Endothelial cell of umbilical vein (primary cell): ENCODE data around the gene SETDB1. TPM values are rescaled to one million over a fixed set of nuclear protein-coding genes. Genes with fewer than 3 reads are reported as not detected.

Experiments used
- BruUV-seq: library from RNA; stranded (reverse); fragments of 400-500 nt; replicated peaks from 2 replicates; lab custom pipeline; 2021; lab: Mats Ljungman, UMichigan
- CTCF ChIA-PET: fragments of 300-600, 350-600 bp; sonication (Branson Sonifier 250); formaldehyde crosslinking; loops from one replicate; lab custom pipeline; 2021; ENCODE audit warnings: antibody characterized with exemption, inconsistent platforms; lab: Charles Lee
- POLR2A ChIA-PET: fragments of 300-600, 350-600 bp; sonication (Branson Sonifier 250); formaldehyde crosslinking; loops from one replicate; lab custom pipeline; 2021; ENCODE audit warnings: antibody characterized with exemption, inconsistent platforms; lab: Charles Lee
- DNase-seq: peaks from one replicate; pipeline ENCODE4 v3.0.0-alpha.2; 2011; ENCODE audit warnings: low read depth, low spot score
- FAIRE-seq: peaks from 2 replicates; lab custom pipeline; 2011; peaks lifted over from hg19 to GRCh38; lab: Jason Lieb, UNC
- H2AFZ ChIP-seq: 2 replicates; pipeline ENCODE4 v1.6.0; 2012; ENCODE audit warnings: low read depth, low read length, control low read depth, inconsistent platforms
- H3K27ac ChIP-seq: 2 replicates; pipeline ENCODE4 v1.5.1; 2011; ENCODE audit warnings: low read depth, mild to moderate bottlenecking, control low read depth, low read length, moderate library complexity; ENCODE audit not compliant: insufficient read depth
- H3K27me3 ChIP-seq, 2 experiments: 2 replicates each; pipeline versions ENCODE4 v1.6.0 to v1.6.1; 2011; ENCODE audit warnings: low read length in 2 of 2, mixed read lengths in 1 of 2; ENCODE audit not compliant: control insufficient read depth in 2 of 2, insufficient read depth in 2 of 2
- H3K36me3 ChIP-seq, 2 experiments: 2 replicates in 1 of 2; 3 replicates in 1 of 2; pipeline ENCODE4 v1.5.1; 2011; ENCODE audit warnings: low read length in 2 of 2, mild to moderate bottlenecking in 1 of 2, moderate library complexity in 1 of 2; ENCODE audit not compliant: control insufficient read depth in 2 of 2, insufficient read depth in 2 of 2; ENCODE audit errors: extremely low read depth in 1 of 2
- H3K4me1 ChIP-seq: 3 replicates; pipeline ENCODE4 v1.5.1; 2011; ENCODE audit warnings: mild to moderate bottlenecking, low read length; ENCODE audit not compliant: control insufficient read depth, insufficient read depth; ENCODE audit errors: extremely low read depth
- H3K4me2 ChIP-seq: 2 replicates; pipeline ENCODE4 v1.6.1; 2011; ENCODE audit warnings: low read length, control low read depth, mixed read lengths; ENCODE audit not compliant: insufficient read depth
- H3K4me3 ChIP-seq, 3 experiments: fragments of 200-600 bp in 1 of 3; sonication (generic), shearing (Covaris generic) in 1 of 3; replicated peaks in 1 of 3; 2 replicates each; pipeline ENCODE4 v1.5.1; 2011 to 2016; ENCODE audit warnings: control low read depth in 3 of 3, low read length in 3 of 3, mild to moderate bottlenecking in 2 of 3, inconsistent platforms in 1 of 3, low read depth in 1 of 3, moderate library complexity in 1 of 3; ENCODE audit not compliant: insufficient read depth in 1 of 3
- H3K79me2 ChIP-seq: 2 replicates; pipeline ENCODE4 v1.6.0; 2012; ENCODE audit warnings: low read length, inconsistent platforms; ENCODE audit not compliant: control insufficient read depth, insufficient read depth
- H3K9ac ChIP-seq: replicated peaks from 2 replicates; pipeline ENCODE3; 2011; ENCODE audit warnings: low read length, control low read depth; ENCODE audit not compliant: insufficient read depth; ENCODE audit errors: extremely low read depth
- H3K9me1 ChIP-seq: replicated peaks from 3 replicates; pipeline ENCODE4 v1.6.0; 2011; ENCODE audit warnings: mild to moderate bottlenecking, low read length; ENCODE audit not compliant: control insufficient read depth, insufficient read depth; ENCODE audit errors: extremely low read depth
- H3K9me3 ChIP-seq: replicated peaks from 2 replicates; pipeline ENCODE4 v1.5.1; 2012; ENCODE audit warnings: low read length, inconsistent platforms; ENCODE audit not compliant: control insufficient read depth, insufficient read depth
- H4K20me1 ChIP-seq: replicated peaks from 2 replicates; pipeline ENCODE3; 2011; ENCODE audit warnings: mild to moderate bottlenecking, low read length; ENCODE audit not compliant: control insufficient read depth, insufficient read depth; ENCODE audit errors: extremely low read depth
- EZH2 ChIP-seq: IDR thresholded peaks from 2 replicates; pipeline ENCODE4 v1.6.1; 2012; ENCODE audit warnings: borderline replicate concordance, low read depth, mild to moderate bottlenecking, moderate library complexity, low read length, inconsistent platforms; ENCODE audit not compliant: severe bottlenecking
- FOS ChIP-seq: IDR thresholded peaks from 2 replicates; pipeline ENCODE4 v1.6.1; 2011; ENCODE audit warnings: mild to moderate bottlenecking, low read length, moderate library complexity, borderline replicate concordance; ENCODE audit not compliant: insufficient read depth
- GATA2 ChIP-seq: IDR thresholded peaks from 2 replicates; pipeline ENCODE4 v1.7.0; 2011; ENCODE audit warnings: low read depth, mild to moderate bottlenecking, moderate library complexity, mixed read lengths, low read length; ENCODE audit not compliant: insufficient read length, insufficient read depth
- JUN ChIP-seq: IDR thresholded peaks from 2 replicates; pipeline ENCODE4 v1.6.1; 2011; ENCODE audit warnings: borderline replicate concordance, low read depth; ENCODE audit not compliant: insufficient read length, insufficient read depth
- MAX ChIP-seq: IDR thresholded peaks from 2 replicates; pipeline ENCODE4 v1.6.1; 2011; ENCODE audit not compliant: insufficient read depth, insufficient read length
- MYC ChIP-seq: IDR thresholded peaks from one replicate; pipeline ENCODE4 v1.6.1; 2011; ENCODE audit warnings: mild to moderate bottlenecking, low read depth, low read length
- POLR2A ChIP-seq: IDR thresholded peaks from 2 replicates; pipeline ENCODE4 v1.6.1; 2012; ENCODE audit warnings: low read depth, mild to moderate bottlenecking, control low read depth, low read length
- POLR2AphosphoS5 ChIP-seq: IDR thresholded peaks from 2 replicates; pipeline ENCODE4 v1.6.1; 2012; ENCODE audit warnings: low read depth, mild to moderate bottlenecking, control low read depth, low read length, moderate library complexity; ENCODE audit not compliant: insufficient read depth
- dilution Hi-C: fragments of 300-500 bp; cut with MboI; formaldehyde crosslinking; loops from one replicate; pipeline ENCODE4 v1.15.0; 2019; ENCODE audit warnings: low sequenced_read_pairs; ENCODE audit not compliant: extremely low pct_ligation_motif_present
- intact Hi-C: fragments of 100-400 bp; cut with micrococcal nuclease; formaldehyde crosslinking; loops from one replicate; pipeline ENCODE4 v1.10.0; 2022
- polyA plus RNA-seq, 4 experiments: library from polyadenylated mRNA; depleted of rRNA in 3 of 4; stranded (reverse) in 3 of 4; unstranded in 1 of 4; fragments of >200 nt; gene quantifications; 2 replicates each; pipeline versions ENCODE4 v1.2.1 to v1.2.3, GENCODE V29; 2011 to 2012; ENCODE audit warnings: missing spikeins in 1 of 4
- total RNA-seq: library from RNA; stranded (reverse); gene quantifications from 2 replicates; pipeline ENCODE4 v1.2.3, GENCODE V29; 2021
- TF ChIP-seq, protein P1 (sequence below), 2 donors: IDR thresholded peaks; 1 replicate in 1 of 2; 2 replicates in 1 of 2; pipeline ENCODE4 v1.5.1; 2011; ENCODE audit warnings: low read length in 2 of 2, mild to moderate bottlenecking in 2 of 2, moderate library complexity in 2 of 2, control low read depth in 1 of 2, inconsistent platforms in 1 of 2, low read depth in 1 of 2; ENCODE audit not compliant: insufficient read depth in 1 of 2; ENCODE audit errors: extremely low read depth in 1 of 2

Gene SETDB1
- total and polyA plus RNA-seq, 2 donors (not counting 3 experiments of a cell fraction or from before 2014, with no cell fraction given): 25.3 to 49.2 TPM

DNA sequence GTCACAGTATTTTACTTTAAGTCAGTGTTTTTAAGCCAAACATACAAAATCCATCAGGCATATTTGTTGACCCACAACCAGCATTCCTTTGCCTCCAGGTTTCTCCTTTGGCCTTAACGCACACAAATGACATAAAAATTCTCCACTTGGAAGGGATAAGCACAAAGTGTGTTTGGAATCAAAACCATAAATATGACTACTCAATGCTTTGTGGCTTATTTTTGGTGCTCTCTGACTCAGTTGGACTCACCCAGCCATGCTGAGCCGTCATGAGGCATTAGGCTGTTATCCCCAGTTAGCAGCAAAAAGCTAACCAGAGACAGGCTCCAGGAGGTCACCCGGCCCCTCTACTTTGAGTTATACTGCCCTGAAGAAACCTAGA lies 83.0 kb downstream of the SETDB1 start:
- DNase-seq (no peak), FAIRE-seq (no peak)
- Histone ChIP-seq H3K9me3 (no peaks in the 10 kb centered on the region), H3K36me3 (no peaks in the 10 kb centered on the region), H4K20me1 (no peaks in the 10 kb centered on the region), H3K79me2 (no peaks in the 10 kb centered on the region), H3K4me2 (peak overlapping the region; percentile 28), H3K27ac (no peak overlapping the region), H3K9me1 (no peaks in the 10 kb centered on the region), H3K4me3 (peak overlapping the region; percentile 7 to 82 (median 52)), H3K27me3 (no peaks in the 10 kb centered on the region), H3K4me1 (peaks cover 28% of the 10 kb centered on the region), H3K9ac (peak overlapping the region; percentile 55), H2AFZ (peak overlapping the region; percentile 68)
- POLR2A ChIA-PET: no interaction called here
- TF ChIP-seq POLR2A: no peak
- no peak for TF ChIP-seq MYC
- no peak for TF ChIP-seq POLR2AphosphoS5
- TF ChIP-seq EZH2: no peak
- intact Hi-C loops (loop anchor here (2.0 kb wide), 1 partner anchor 50 kb away; the partner anchor contains the start of gene CDC42SE1), dilution Hi-C loops (no loop called here)
- CTCF ChIA-PET: interaction anchor here (0.7 to 1.5 kb wide), 3 partner anchors 13 to 91 kb away, joined by 3 to 4 read pairs (median 3); no protein-coding TSS in a partner anchor
- no TSS peak for BruUV-seq

DNA sequence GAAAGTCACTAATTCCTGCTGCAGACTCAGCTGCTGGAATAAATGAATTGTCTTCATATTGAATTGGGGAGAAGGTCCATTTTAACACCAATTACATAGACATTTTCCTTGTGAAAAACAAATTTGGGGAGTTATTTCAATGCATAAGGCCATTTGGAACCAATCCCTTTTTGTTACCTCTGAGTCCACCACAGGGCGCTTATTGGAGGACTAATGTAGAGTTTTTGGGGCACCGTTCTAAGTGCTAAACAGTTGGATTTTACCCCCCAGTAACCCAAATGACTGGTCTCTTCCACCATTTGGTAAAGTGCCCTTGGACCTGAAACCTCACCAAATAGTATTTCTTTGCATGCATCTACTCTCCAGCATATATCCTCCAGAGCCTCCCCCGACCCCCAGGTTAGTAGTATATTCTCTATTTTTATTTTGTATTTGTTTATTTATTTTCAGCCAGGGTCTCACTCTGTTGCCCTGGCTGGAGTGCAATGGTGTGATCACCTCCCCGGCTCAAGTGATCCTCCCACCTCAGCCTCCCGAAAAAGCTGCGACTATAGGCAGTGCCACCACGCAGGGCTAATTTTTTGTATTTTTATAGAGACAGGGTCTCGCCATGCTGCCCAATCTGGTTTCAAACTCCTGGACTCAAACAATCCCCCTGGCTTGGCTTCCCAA lies 83.6 kb downstream of the SETDB1 start:
- Histone ChIP-seq H3K27me3 (no peaks in the 10 kb centered on the region), H3K4me1 (peaks cover 28% of the 10 kb centered on the region), H3K27ac (no peak overlapping the region), H3K9me1 (no peaks in the 10 kb centered on the region), H3K9ac (no peak overlapping the region), H3K79me2 (no peaks in the 10 kb centered on the region), H2AFZ (no peak overlapping the region), H3K4me2 (peak overlapping the region; percentile 28), H4K20me1 (no peaks in the 10 kb centered on the region), H3K36me3 (no peaks in the 10 kb centered on the region), H3K9me3 (no peaks in the 10 kb centered on the region), H3K4me3 (no peak overlapping the region)
- intact Hi-C loops (loop anchor here (2.0 kb wide), 1 partner anchor 49 kb away; the partner anchor contains the start of gene CDC42SE1), dilution Hi-C loops (no loop called here)
- FAIRE-seq (no peak), DNase-seq (no peak)
- no TSS peak for BruUV-seq
- ChIA-PET CTCF (interaction anchor here (0.7 to 1.1 kb wide), 2 partner anchors 15 to 90 kb away, joined by 3 read pairs; no protein-coding TSS in a partner anchor), POLR2A (no interaction called here)
- TF ChIP-seq JUN (no peak), MAX (no peak), POLR2AphosphoS5 (no peak), GATA2 (no peak), POLR2A (no peak), FOS (no peak), EZH2 (no peak), MYC (no peak)
- TF ChIP-seq, protein P1, sequence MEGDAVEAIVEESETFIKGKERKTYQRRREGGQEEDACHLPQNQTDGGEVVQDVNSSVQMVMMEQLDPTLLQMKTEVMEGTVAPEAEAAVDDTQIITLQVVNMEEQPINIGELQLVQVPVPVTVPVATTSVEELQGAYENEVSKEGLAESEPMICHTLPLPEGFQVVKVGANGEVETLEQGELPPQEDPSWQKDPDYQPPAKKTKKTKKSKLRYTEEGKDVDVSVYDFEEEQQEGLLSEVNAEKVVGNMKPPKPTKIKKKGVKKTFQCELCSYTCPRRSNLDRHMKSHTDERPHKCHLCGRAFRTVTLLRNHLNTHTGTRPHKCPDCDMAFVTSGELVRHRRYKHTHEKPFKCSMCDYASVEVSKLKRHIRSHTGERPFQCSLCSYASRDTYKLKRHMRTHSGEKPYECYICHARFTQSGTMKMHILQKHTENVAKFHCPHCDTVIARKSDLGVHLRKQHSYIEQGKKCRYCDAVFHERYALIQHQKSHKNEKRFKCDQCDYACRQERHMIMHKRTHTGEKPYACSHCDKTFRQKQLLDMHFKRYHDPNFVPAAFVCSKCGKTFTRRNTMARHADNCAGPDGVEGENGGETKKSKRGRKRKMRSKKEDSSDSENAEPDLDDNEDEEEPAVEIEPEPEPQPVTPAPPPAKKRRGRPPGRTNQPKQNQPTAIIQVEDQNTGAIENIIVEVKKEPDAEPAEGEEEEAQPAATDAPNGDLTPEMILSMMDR (IDR thresholded peaks at IDR 0.05; ENCODE audit: extremely low read depth in 1 of 2, insufficient read depth in 1 of 2, low read depth in 1 of 2, low read length in 2 of 2): no peak
